HL-60/S4 treated with phorbol 12-myristate 13-acetate at 8.2 ng/mL for 4 days and 3 days (cell line): ENCODE results near the gene TRIM74.
"Not testable (repeated sequence)": the region's sequence is repeated elsewhere in the genome, so short reads cannot be mapped to it uniquely, and the experiment has no call there.

ENCODE experiments used
- in situ Hi-C: fragments of 300-500 bp; cut with MboI; formaldehyde crosslinking; loops from 2 replicates; pipeline ENCODE4 v1.15.0; 2022; ENCODE audit warnings: low sequenced_read_pairs

TRIM74 gene

GRCh38 chr7:72960029-72960428 lies 9.2 kb downstream of the TRIM74 start:
- in situ Hi-C loops, result not testable (repeated sequence)

GRCh38 chr7:72954563-72955198 lies 14.6 kb downstream of the TRIM74 start:
- in situ Hi-C loops, result not testable (repeated sequence)

GRCh38 chr7:72953901-72954562 lies 15.2 kb downstream of the TRIM74 start:
- in situ Hi-C loops, result not testable (repeated sequence)

- in situ Hi-C loops, result not testable (repeated sequence)
These were observed 18.8 kb downstream of the TRIM74 start for GRCh38 chr7:72950432-72950831.

DNA sequence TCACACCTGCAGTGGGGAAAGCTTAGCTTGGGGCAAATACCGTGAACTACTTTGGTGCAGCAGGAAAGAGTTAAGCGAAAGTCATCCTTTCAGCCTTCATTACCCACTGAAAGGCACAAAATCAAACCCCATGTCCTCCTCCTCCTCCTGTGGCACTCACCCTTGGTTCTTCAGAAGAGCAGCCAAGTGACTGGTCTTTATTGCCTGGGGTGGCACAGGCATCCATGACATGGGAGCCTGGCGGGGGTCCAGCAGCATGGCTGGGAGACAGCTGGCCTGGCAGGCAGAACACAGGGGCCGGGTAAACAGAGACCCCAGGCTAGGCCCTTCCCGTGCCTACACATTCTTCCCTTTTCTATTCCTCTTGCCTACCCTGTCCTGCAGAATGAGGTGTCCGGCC lies 19.6 kb downstream of the TRIM74 start:
- in situ Hi-C loops, result not testable (repeated sequence)

DNA sequence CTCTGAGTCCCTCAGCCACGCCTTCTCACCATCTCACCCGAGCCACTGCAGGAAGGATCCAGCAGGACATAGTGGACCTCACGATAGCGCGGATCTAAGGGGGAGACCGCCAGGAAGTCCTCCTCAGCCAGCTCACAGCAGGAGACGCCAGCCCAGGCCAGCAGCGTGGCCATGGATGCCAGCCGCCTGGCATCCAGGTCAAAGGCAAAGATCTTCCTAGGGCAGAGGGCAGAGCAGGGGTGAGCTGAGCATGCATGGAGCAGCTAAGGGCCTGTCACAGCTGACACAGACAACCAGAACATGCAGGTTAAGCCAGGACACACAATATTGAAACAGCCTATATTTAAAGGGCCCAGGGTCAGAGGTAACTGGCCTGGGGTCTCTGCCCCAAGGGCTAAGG lies 20.0 kb downstream of the TRIM74 start:
- in situ Hi-C loops, result not testable (repeated sequence)

- in situ Hi-C loops, result not testable (repeated sequence)
These were observed 20.6 kb downstream of the TRIM74 start for GRCh38 chr7:72948714-72949113.

DNA sequence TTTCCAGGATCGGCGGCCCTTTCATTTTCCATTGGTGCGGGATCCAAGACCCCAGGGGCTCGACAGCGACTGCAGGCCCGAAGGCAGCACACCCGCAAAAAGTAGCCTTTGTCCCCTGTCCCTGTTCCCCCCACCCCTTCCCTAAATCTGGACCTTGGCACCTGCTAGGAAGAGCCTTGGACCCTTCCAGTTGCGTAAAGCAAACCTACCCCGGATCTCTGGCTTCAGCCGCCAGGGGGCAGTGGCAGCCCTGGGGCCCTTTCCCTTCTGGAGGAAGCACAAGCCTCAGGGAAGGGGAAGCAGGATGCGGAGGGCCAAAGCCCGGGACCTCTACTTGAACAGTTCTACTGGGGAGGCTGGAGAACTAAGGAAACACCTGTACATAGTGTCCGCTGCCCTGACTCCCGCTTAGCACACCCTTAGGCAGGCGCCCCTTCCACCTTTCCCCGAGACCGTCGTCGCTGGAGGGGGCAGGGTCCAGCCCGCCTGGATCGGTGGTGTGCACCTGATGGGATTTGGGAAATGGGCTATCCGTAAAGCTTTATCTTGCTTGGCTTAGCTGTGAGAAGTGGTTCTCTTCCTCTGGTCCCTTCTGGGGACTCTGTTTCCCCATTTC lies 23.0 kb downstream of the TRIM74 start:
- in situ Hi-C loops, result not testable (repeated sequence)

- in situ Hi-C loops, result not testable (repeated sequence)
These were observed 23.7 kb downstream of the TRIM74 start for GRCh38 chr7:72945597-72945996.

GRCh38 chr7:72944937-72945336 lies 24.3 kb downstream of the TRIM74 start:
- in situ Hi-C loops, result not testable (repeated sequence)

- in situ Hi-C loops, result not testable (repeated sequence)
These were observed 26.3 kb downstream of the TRIM74 start for GRCh38 chr7:72942956-72943355.

GRCh38 chr7:72942022-72942705 lies 27.1 kb downstream of the TRIM74 start:
- in situ Hi-C loops, result not testable (repeated sequence)

GRCh38 chr7:72928216-72928615 lies 41.0 kb downstream of the TRIM74 start:
- in situ Hi-C loops, result not testable (repeated sequence)

DNA sequence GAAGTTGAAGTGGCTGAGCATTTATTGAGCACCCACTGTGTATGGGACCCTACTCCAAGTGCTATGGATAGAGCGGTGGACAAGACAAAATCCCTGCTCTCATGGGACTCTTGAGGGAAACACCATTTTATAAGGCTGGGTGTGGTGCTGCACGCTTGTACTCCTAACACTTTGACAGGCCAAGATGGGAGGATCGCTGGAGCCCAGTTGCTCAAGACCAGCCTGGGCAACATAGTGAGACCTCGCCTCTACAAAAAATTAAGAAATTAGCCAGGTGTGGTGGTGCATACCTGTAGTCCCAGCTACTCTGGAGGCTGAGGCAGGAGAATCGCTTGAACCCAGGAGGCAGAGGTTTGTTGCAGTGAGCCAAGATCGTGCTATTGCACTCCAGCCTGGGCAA lies 41.5 kb downstream of the TRIM74 start:
- in situ Hi-C loops, result not testable (repeated sequence)

GRCh38 chr7:72925546-72926120 lies 43.6 kb downstream of the TRIM74 start:
- in situ Hi-C loops, result no loop called here

GRCh38 chr7:72924733-72925545 lies 44.3 kb downstream of the TRIM74 start, which contains the start of gene POM121:
TSS of gene POM121 (plus strand) at chr7:72925095. CDS start at chr7:72925122, 27 bp downstream.
- in situ Hi-C loops, result no loop called here

- in situ Hi-C loops, result no loop called here
These were observed 44.9 kb downstream of the TRIM74 start for GRCh38 chr7:72924386-72924732.

- in situ Hi-C loops, result loop anchor here (10.0 kb wide), 1 partner anchor 95 kb away; the partner anchor contains the start of gene TYW1B
These were observed 50.0 kb downstream of the TRIM74 start for GRCh38 chr7:72919256-72919775.

DNA sequence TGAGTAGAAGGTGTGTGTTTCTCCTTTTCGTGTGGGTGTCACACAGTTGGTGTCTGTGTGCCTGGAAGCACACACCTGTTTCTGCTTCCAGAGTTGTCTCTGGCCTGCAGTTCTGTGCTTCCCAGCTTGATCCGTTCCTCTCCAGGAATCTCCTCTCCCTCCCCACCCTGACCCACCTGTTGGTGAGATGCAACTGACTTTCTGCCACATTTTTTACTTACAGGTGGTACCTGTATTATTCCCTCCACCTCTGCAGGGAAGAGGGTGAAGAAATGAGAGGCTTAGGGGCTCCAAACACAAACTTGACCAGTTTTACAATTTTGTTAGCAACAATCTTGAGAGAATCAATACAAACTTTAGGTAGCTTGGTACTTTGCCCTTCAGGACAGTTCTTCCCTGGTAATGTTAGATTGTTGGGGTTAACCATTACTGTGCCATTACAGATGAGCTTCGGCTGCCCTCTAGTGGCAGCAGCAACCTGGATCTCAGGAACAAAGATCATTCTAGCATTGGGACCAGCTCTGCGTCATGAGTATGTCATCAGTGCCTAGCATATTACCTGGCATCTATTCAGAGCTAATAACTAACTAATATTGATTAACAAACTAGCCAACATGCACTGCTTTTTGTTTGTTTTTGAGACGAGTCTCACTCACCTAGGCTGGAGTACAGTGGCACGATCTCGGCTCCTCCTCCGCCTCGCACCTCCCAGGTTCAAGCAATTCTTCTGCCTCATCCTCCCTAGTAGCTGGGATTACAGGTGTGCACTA lies 54.3 kb downstream of the TRIM74 start:
- in situ Hi-C loops, result loop anchor here (10.0 kb wide), 1 partner anchor 90 kb away; the partner anchor contains the start of gene TYW1B
